HEK293 (cell line): ENCODE results near the gene TBC1D16.

Experiments used
- CTCF ChIA-PET: fragments of 350-600 bp; formaldehyde crosslinking; extraction: SDS; loops from one replicate; lab custom pipeline; 2021; ENCODE audit warnings: antibody characterized with exemption; lab: Yijun Ruan, JAX
- POLR2A ChIA-PET: fragments of 300-600 bp; formaldehyde crosslinking; extraction: SDS; loops from one replicate; lab custom pipeline; 2020; ENCODE audit warnings: antibody characterized with exemption, inconsistent platforms; lab: Yijun Ruan, JAX
- H3K27ac ChIP-seq: fragments of 200-500 bp; sonication (Bioruptor generic); 2 replicates; pipeline ENCODE4 v1.5.1; 2014; ENCODE audit warnings: low read depth, low read length, control low read depth, inconsistent platforms; ENCODE audit errors: extremely low read depth
- H3K36me3 ChIP-seq, 2 experiments: fragments of 200-500 bp in 1 of 2; sonication (Bioruptor generic) in 1 of 2; 1 replicate in 1 of 2; 2 replicates in 1 of 2; pipeline ENCODE4 v1.5.1; 2014 to 2017; ENCODE audit warnings: inconsistent platforms in 2 of 2, low read length in 2 of 2; ENCODE audit not compliant: control insufficient read depth in 2 of 2, insufficient read depth in 1 of 2
- H3K4me1 ChIP-seq: fragments of 200-500 bp; sonication (Bioruptor generic); 2 replicates; pipeline ENCODE4 v1.5.1; 2014; ENCODE audit warnings: mild to moderate bottlenecking, low read length, inconsistent platforms; ENCODE audit not compliant: control insufficient read depth, insufficient read depth
- H3K4me3 ChIP-seq: 2 replicates; pipeline ENCODE4 v1.5.1; 2011; ENCODE audit warnings: low read depth, mild to moderate bottlenecking, control low read depth, low read length, moderate library complexity
- H3K9me3 ChIP-seq: fragments of 200-500 bp; sonication (Bioruptor generic); 2 replicates; pipeline ENCODE4 v1.5.1; 2014; ENCODE audit warnings: low read depth, low read length, inconsistent platforms; ENCODE audit not compliant: control insufficient read depth, insufficient read depth
- BCL11B ChIP-seq: fragments of 450-650 bp; formaldehyde crosslinking; IDR thresholded peaks from 2 replicates; pipeline ENCODE4 v1.5.1; 2016; ENCODE audit warnings: low read depth, missing biosample characterization, missing genetic modification characterization
- BCL6B ChIP-seq: fragments of 450-650 bp; formaldehyde crosslinking; IDR thresholded peaks from 2 replicates; pipeline ENCODE4 v1.5.1; 2017; ENCODE audit warnings: missing biosample characterization, missing genetic modification characterization
- INSM2 ChIP-seq: fragments of 450-650 bp; formaldehyde crosslinking; IDR thresholded peaks from 2 replicates; pipeline ENCODE4 v1.5.1; 2016; ENCODE audit warnings: missing biosample characterization, missing genetic modification characterization
- KLF9 ChIP-seq: fragments of 450-650 bp; formaldehyde crosslinking; IDR thresholded peaks from 2 replicates; pipeline ENCODE4 v1.5.1; 2016; ENCODE audit warnings: missing biosample characterization, missing genetic modification characterization, low read depth
- ZBTB10 ChIP-seq: fragments of 450-650 bp; formaldehyde crosslinking; IDR thresholded peaks from 2 replicates; pipeline ENCODE4 v1.5.1; 2016; ENCODE audit warnings: missing biosample characterization, missing genetic modification characterization
- ZBTB20 ChIP-seq: fragments of 450-650 bp; formaldehyde crosslinking; IDR thresholded peaks from 2 replicates; pipeline ENCODE4 v1.5.1; 2016; ENCODE audit warnings: missing biosample characterization, missing genetic modification characterization
- ZBTB21 ChIP-seq: fragments of 450-650 bp; formaldehyde crosslinking; IDR thresholded peaks from 2 replicates; pipeline ENCODE4 v1.5.1; 2017; ENCODE audit warnings: missing biosample characterization, missing genetic modification characterization
- ZNF214 ChIP-seq: fragments of 450-650 bp; formaldehyde crosslinking; IDR thresholded peaks from 2 replicates; pipeline ENCODE4 v1.5.1; 2017; ENCODE audit warnings: missing biosample characterization, mild to moderate bottlenecking, missing genetic modification characterization, borderline replicate concordance
- ZNF23 ChIP-seq: fragments of 450-650 bp; formaldehyde crosslinking; IDR thresholded peaks from 2 replicates; pipeline ENCODE4 v1.5.1; 2016; ENCODE audit warnings: missing biosample characterization, missing genetic modification characterization, borderline replicate concordance
- ZNF266 ChIP-seq: fragments of 450-650 bp; formaldehyde crosslinking; IDR thresholded peaks from 2 replicates; pipeline ENCODE4 v1.5.1; 2016; ENCODE audit warnings: missing biosample characterization, missing genetic modification characterization, low read depth
- ZNF274 ChIP-seq, 2 experiments: fragments of 200-500 bp in 1 of 2; fragments of 450-650 bp in 1 of 2; sonication (Bioruptor generic) in 1 of 2; formaldehyde crosslinking in 1 of 2; IDR thresholded peaks; 2 replicates each; pipeline versions ENCODE4 v1.5.1 to v1.6.1; 2014 to 2016; ENCODE audit warnings: borderline replicate concordance in 1 of 2, inconsistent platforms in 1 of 2, low read length in 1 of 2, missing biosample characterization in 1 of 2, missing genetic modification characterization in 1 of 2
- ZNF341 ChIP-seq: fragments of 450-650 bp; formaldehyde crosslinking; IDR thresholded peaks from 2 replicates; pipeline ENCODE4; 2016; ENCODE audit warnings: low read depth, missing biosample characterization, missing genetic modification characterization
- ZNF350 ChIP-seq: fragments of 450-650 bp; formaldehyde crosslinking; IDR thresholded peaks from 2 replicates; pipeline ENCODE4 v1.5.0; 2017; ENCODE audit warnings: missing biosample characterization, mild to moderate bottlenecking, missing genetic modification characterization
- ZNF354C ChIP-seq: fragments of 450-650 bp; formaldehyde crosslinking; IDR thresholded peaks from 2 replicates; pipeline ENCODE4 v1.5.1; 2016; ENCODE audit warnings: missing biosample characterization, missing genetic modification characterization, low read depth, borderline replicate concordance
- ZNF423 ChIP-seq: fragments of 450-650 bp; formaldehyde crosslinking; IDR thresholded peaks from 2 replicates; pipeline ENCODE4 v1.5.1; 2016; ENCODE audit warnings: missing biosample characterization, missing genetic modification characterization
- ZNF558 ChIP-seq: fragments of 450-650 bp; formaldehyde crosslinking; IDR thresholded peaks from 2 replicates; pipeline ENCODE4 v1.5.1; 2016; ENCODE audit warnings: missing biosample characterization, missing genetic modification characterization
- ZNF600 ChIP-seq: fragments of 450-650 bp; formaldehyde crosslinking; IDR thresholded peaks from 2 replicates; pipeline ENCODE4 v1.5.1; 2016; ENCODE audit warnings: missing biosample characterization, missing genetic modification characterization
- ZNF692 ChIP-seq: fragments of 450-650 bp; formaldehyde crosslinking; IDR thresholded peaks from 2 replicates; pipeline ENCODE4 v1.5.1; 2016; ENCODE audit warnings: missing biosample characterization, missing genetic modification characterization

The TBC1D16 gene

GRCh38 chr17:79983456-79983855, 52.2 kb downstream of the TBC1D16 start:
- no peak overlapping the region for H3K4me3 ChIP-seq
- TF ChIP-seq ZNF692: no peak
- TF ChIP-seq ZBTB21: no peak
- no peak for TF ChIP-seq KLF9 (tag by site-specific recombination)
- TF ChIP-seq ZNF558 (tag by site-specific recombination): no peak
- no peak for TF ChIP-seq INSM2
- TF ChIP-seq ZNF600: no peak
- no peak for TF ChIP-seq ZNF266 (tag by site-specific recombination)
- no peak for TF ChIP-seq ZNF354C (tag by site-specific recombination)
- TF ChIP-seq ZNF423 (tag by site-specific recombination): no peak
- TF ChIP-seq ZNF341: no peak
- TF ChIP-seq ZNF23 (tag by site-specific recombination): no peak
- no peak overlapping the region for H3K27ac ChIP-seq
- CTCF ChIA-PET: interaction anchor here (0.6 to 1.6 kb wide), 7 partner anchors 13 to 194 kb away, joined by 3 to 9 read pairs (median 3); no protein-coding TSS in a partner anchor
- POLR2A ChIA-PET: no interaction called here
- no peaks in the 10 kb centered on the region for H3K9me3 ChIP-seq
- peaks cover 11% of the 10 kb centered on the region for H3K4me1 ChIP-seq
- no peaks in the 10 kb centered on the region for H3K36me3 ChIP-seq

GRCh38 chr17:79982986-79983385, 52.7 kb downstream of the TBC1D16 start:
- Histone ChIP-seq H3K4me3 (no peak overlapping the region), H3K4me1 (peaks cover 6% of the 10 kb centered on the region), H3K27ac (no peak overlapping the region), H3K36me3 (no peaks in the 10 kb centered on the region), H3K9me3 (no peaks in the 10 kb centered on the region)
- POLR2A ChIA-PET: no interaction called here
- TF ChIP-seq ZNF274 (IDR thresholded peaks at IDR 0.05; ENCODE audit: low read length) (no peak), ZNF274 (tag by site-specific recombination; IDR thresholded peaks at IDR 0.05; ENCODE audit: borderline replicate concordance) (no peak), ZBTB20 (tag by site-specific recombination) (peak; percentile 50; the same call in 1 of the 2 replicates)
- CTCF ChIA-PET: interaction anchor here (0.5 to 1.6 kb wide), 5 partner anchors 13 to 194 kb away, joined by 3 to 6 read pairs (median 3); no protein-coding TSS in a partner anchor

- H3K4me3 ChIP-seq: no peak overlapping the region
- CTCF ChIA-PET: interaction anchor here (0.9 to 1.5 kb wide), 2 partner anchors 10 to 192 kb away, joined by 3 to 4 read pairs; no protein-coding TSS in a partner anchor
- no peaks in the 10 kb centered on the region for H3K9me3 ChIP-seq
- no peaks in the 10 kb centered on the region for H3K4me1 ChIP-seq
- POLR2A ChIA-PET: interaction anchor here (0.6 kb wide), 1 partner anchor 34 kb away, joined by 4 read pairs; no protein-coding TSS in a partner anchor
- no peaks in the 10 kb centered on the region for H3K36me3 ChIP-seq
- TF ChIP-seq BCL11B (tag by site-specific recombination) (no peak), BCL6B (tag by site-specific recombination) (no peak), ZBTB10 (tag by site-specific recombination) (no peak), ZNF214 (tag by site-specific recombination) (no peak), ZNF350 (tag by site-specific recombination) (no peak)
- TF ChIP-seq, all 188 proteins: peak for 0
- no peak overlapping the region for H3K27ac ChIP-seq
These were observed 54.0 kb downstream of the TBC1D16 start for GRCh38 chr17:79981661-79982101.
